Activated naive CD8-positive, alpha-beta T cell treated with anti-CD3 and anti-CD28 coated beads, Interleukin-2, amount 50 U/mL, for 24 hours (primary cell): ENCODE data around the gene NIPAL1.

Source experiments
- ATAC-seq: fragments of 150-1000 bp; cut with Tn5 transposase; one replicate; pipeline ENCODE4 v1.10.0; 2021
- DNase-seq: peaks from one replicate; pipeline ENCODE4 v3.0.0; 2021
- H3K27ac Mint-ChIP-seq: one replicate; pipeline ENCODE4 v1.8.0; 2021; ENCODE audit warnings: mild to moderate bottlenecking, mixed read lengths
- H3K27me3 Mint-ChIP-seq: one replicate; pipeline ENCODE4 v1.8.0; 2021; ENCODE audit warnings: mixed read lengths
- H3K36me3 Mint-ChIP-seq: one replicate; pipeline ENCODE4 v1.8.0; 2021; ENCODE audit warnings: low read depth, mixed read lengths
- H3K4me1 Mint-ChIP-seq: one replicate; pipeline ENCODE4 v1.8.0; 2021; ENCODE audit warnings: mixed read lengths
- H3K4me3 Mint-ChIP-seq: one replicate; pipeline ENCODE4 v1.8.0; 2021; ENCODE audit warnings: mild to moderate bottlenecking, moderate library complexity, mixed read lengths
- H3K9me3 Mint-ChIP-seq: one replicate; pipeline ENCODE4 v1.8.0; 2021; ENCODE audit warnings: mixed read lengths

The NIPAL1 gene

DNA sequence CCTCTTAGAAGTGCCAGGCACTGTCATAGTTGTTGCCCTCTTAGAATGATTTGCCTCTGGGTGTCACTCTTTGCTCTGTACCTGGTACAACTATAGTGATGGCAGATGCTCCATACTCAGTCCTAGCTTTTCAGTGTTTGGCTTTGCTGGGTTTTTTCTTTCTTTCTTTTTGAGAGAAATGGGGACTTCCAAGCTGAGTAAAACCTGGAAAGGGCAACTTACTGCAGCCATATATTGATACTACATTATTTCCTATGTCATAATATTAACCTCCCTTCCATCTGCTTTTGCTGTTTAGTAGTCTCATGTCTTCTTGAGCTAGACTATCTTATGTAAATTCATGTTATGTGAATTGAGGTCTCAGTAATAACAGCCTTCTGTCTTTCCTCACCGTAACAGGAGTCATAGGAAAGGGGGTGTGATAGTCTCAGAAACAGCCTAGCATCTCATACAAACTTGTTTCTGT lies 49.0 kb downstream of the NIPAL1 start:
- Mint-ChIP-seq H3K4me1 (peaks cover 37% of the 10 kb centered on the region), H3K27me3 (no peaks in the 10 kb centered on the region), H3K36me3 (peaks cover 26% of the 10 kb centered on the region), H3K27ac (peak overlapping the region; percentile 47), H3K4me3 (no peak overlapping the region), H3K9me3 (peaks cover 4% of the 10 kb centered on the region)
- DNase-seq = no peak
- peak; percentile 93 for ATAC-seq

DNA sequence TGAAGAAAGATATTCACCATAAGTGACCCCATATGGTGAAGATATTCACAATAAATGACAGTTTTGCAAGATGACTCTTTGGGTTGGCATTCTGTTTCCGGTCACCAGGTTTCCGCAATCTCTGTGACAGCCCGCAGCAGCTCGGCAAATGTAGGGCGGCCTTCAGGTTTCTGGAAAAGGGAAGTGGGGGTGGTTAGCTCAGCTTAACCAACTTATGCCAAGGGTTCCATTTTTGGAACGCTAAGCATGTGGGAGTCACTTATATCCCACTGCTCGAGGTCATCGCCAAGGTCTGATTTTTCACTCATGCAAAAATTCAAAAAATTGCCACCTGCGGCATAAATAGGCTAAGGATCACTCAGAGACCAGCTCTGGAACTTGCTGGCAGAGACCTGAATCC lies 51.0 kb downstream of the NIPAL1 start:
- no peaks in the 10 kb centered on the region for H3K27me3 Mint-ChIP-seq
- H3K27ac Mint-ChIP-seq = no peak overlapping the region
- no peaks in the 10 kb centered on the region for H3K9me3 Mint-ChIP-seq
- H3K4me3 Mint-ChIP-seq = no peak overlapping the region
- H3K36me3 Mint-ChIP-seq = peaks cover 19% of the 10 kb centered on the region
- H3K4me1 Mint-ChIP-seq = peaks cover 37% of the 10 kb centered on the region
- DNase-seq (no peak), ATAC-seq (no peak)

DNA sequence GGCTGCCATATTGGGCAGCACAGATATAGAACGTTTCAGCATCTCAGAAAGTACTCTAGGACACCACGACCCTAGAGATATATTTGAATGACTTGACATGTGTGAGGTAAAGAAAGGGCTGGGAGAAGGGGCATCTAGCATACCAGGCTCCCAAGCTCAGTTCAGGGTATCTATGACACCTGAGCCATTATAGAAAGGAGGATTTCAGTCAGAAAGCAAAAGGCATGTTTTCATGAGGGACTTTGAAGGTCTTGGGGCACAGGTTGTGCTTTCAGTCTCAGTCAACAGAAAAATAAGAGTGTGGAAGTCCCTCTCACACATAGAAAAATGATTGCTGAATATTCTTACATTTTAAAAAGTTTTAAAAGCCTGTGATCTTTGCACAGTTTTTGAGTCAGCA lies 51.6 kb downstream of the NIPAL1 start:
- no peaks in the 10 kb centered on the region for H3K9me3 Mint-ChIP-seq
- H3K36me3 Mint-ChIP-seq = peaks cover 14% of the 10 kb centered on the region
- no peak overlapping the region for H3K4me3 Mint-ChIP-seq
- peaks cover 35% of the 10 kb centered on the region for H3K4me1 Mint-ChIP-seq
- no peak overlapping the region for H3K27ac Mint-ChIP-seq
- DNase-seq (no peak), ATAC-seq (no peak)
- H3K27me3 Mint-ChIP-seq = no peaks in the 10 kb centered on the region

DNA sequence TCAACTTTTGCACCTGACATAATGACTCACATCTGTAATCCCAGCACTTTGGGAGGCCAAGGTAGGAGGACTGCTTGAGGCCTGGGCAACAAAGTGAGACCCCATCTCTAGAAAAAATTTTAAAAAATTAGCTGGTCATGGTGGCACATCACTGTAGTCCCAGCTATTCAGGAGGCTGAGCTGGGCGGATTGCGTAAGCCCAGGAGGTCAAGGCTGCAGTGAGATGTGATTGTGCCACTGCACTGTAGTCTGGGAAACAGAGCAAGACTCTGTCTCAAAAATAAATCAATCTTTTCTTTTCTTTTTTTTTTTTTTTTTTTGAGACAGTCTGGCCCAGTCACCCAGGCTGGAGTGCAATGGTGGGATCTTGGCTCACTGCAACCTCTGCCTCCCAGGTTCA lies 52.5 kb downstream of the NIPAL1 start:
- no peak overlapping the region for H3K4me3 Mint-ChIP-seq
- peaks cover 14% of the 10 kb centered on the region for H3K36me3 Mint-ChIP-seq
- DNase-seq (no peak), ATAC-seq (no peak)
- no peak overlapping the region for H3K27ac Mint-ChIP-seq
- no peaks in the 10 kb centered on the region for H3K27me3 Mint-ChIP-seq
- no peaks in the 10 kb centered on the region for H3K9me3 Mint-ChIP-seq
- peaks cover 29% of the 10 kb centered on the region for H3K4me1 Mint-ChIP-seq

DNA sequence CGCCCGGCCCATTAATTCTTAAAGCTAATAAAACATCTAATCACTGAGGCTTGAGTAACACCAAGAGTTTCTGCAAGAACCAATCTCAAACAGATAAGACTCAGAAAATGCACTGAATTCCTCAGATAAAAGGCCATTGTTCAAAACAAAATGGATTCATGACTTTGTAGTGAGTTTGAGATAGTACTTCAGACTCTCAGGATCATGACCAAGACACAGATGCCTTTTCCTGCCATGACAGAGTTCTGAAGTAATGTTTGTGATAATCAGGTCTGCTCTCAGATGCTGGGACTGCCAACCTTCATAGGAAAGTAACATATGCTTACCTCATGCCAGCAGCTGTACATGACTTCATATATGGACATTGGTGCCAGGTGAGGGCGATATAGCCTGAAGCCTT lies 54.6 kb downstream of the NIPAL1 start:
- no peak overlapping the region for H3K4me3 Mint-ChIP-seq

DNA sequence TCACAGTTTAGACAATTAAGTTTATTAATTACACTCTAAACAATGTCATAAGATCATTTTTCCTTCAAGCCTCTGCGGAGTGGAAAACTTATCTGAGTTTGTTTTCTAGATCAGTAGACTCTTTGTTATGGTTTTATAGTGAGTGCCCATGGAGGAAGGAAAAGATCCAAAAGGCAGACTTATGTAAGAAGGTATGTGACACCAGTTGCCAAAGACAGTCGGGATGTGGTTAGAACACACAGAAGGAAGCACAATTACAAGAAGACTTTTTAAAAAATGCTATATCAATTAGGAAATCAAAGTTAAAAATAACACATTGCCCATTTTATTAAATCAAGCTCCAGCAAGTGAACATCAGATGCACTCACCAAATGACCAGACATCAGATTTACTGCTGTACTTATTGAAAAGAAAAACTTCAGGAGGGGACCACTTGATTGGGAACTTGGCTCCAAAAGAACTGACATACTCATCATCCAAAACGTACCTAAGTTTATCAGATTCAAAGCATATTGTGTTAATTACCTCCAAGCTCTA lies 57.1 kb downstream of the NIPAL1 start:
- H3K27me3 Mint-ChIP-seq = no peaks in the 10 kb centered on the region
- H3K36me3 Mint-ChIP-seq = peaks cover 5% of the 10 kb centered on the region
- peaks cover 12% of the 10 kb centered on the region for H3K4me1 Mint-ChIP-seq
- H3K9me3 Mint-ChIP-seq = no peaks in the 10 kb centered on the region
- no peak overlapping the region for H3K27ac Mint-ChIP-seq
- no peak overlapping the region for H3K4me3 Mint-ChIP-seq
- DNase-seq = no peak
- no peak for ATAC-seq

More for the DNA sequence above, 54.6 kb downstream of the NIPAL1 start:
- Mint-ChIP-seq H3K27me3 (no peaks in the 10 kb centered on the region), H3K27ac (no peak overlapping the region), H3K4me1 (peaks cover 12% of the 10 kb centered on the region), H3K36me3 (peaks cover 11% of the 10 kb centered on the region), H3K9me3 (no peaks in the 10 kb centered on the region)
- no peak for ATAC-seq
- DNase-seq = no peak

DNA sequence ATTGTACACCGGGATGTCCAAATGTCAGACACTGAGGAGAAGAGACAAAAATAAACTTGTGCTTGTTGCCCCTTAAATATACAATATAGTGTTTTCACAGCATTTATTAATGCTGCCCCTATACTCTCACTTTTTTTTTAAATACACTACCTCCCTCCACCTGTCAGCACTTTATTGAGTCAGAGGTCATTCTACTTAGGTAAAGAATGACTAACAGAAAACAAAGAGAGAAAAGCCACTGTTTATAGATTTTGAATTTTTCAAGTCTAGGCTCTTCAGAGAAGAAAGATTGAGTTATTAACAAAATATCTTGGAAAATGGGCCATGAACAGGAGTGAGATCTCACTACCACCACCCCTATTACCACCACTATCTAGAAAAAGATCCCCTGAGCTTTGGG lies 58.1 kb downstream of the NIPAL1 start:
- Mint-ChIP-seq H3K27ac (no peak overlapping the region), H3K4me3 (no peak overlapping the region), H3K27me3 (no peaks in the 10 kb centered on the region), H3K4me1 (peaks cover 22% of the 10 kb centered on the region), H3K36me3 (peaks cover 3% of the 10 kb centered on the region), H3K9me3 (no peaks in the 10 kb centered on the region)
- no peak for ATAC-seq
- DNase-seq = no peak

DNA sequence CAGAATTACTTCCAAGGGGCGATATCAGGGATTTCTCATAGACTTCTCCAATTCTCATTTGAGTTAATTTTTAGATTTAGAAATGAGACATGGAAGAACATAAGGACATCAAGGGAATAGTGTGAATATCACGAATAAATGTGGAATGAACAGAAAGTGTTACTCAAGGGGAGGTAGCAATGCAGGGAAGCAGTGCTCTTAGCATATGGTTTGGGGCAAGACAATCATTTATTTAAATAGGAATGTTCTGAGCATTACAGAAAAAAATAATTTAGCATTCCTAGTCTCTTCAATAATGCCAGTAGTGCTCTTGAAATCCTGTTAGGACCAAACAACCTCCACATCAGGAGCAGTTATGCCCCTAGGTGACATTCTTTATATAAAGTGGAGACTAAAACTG lies 61.9 kb downstream of the NIPAL1 start:
- no peaks in the 10 kb centered on the region for H3K9me3 Mint-ChIP-seq
- peaks cover 41% of the 10 kb centered on the region for H3K4me1 Mint-ChIP-seq
- no peaks in the 10 kb centered on the region for H3K27me3 Mint-ChIP-seq
- no peak overlapping the region for H3K27ac Mint-ChIP-seq
- DNase-seq (no peak), ATAC-seq (no peak)
- H3K4me3 Mint-ChIP-seq = no peak overlapping the region
- peaks cover 3% of the 10 kb centered on the region for H3K36me3 Mint-ChIP-seq

DNA sequence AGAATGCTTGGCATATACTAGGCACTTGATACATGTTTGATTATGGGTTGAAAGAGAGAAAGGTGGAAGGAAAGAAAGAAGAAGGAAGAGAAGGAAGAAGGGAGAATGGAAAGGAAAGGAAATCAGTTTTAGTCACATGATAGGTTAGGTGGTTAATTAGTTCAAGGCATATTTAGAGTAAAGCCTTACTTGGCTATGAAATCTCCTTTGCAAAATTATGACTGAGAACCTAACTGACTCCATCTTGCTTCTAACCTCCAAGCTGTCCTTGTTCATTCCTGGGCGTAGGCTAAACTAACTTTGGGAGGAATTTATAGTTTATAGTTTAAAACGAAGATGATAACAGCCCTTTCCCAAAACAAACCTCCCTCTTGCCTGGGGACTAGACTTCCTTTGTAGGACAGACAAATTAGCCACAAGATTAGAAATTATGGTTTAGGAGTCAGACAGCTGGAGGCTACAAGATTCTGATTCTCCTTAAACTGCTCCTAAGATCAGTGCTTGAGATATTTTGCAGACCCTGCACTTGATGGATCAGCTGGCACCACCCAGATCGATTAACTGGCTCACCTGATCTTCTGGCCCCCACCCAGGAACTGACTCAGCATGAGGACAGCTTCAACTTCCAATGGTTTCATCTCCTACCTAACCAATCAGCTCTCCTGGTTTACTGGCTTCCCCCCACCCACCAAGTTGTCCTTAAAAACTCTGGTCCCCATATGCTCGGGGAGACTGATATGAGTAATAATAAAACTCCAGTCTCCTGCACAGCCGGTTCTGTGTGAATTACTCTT lies 62.5 kb downstream of the NIPAL1 start:
- H3K27ac Mint-ChIP-seq = peak overlapping the region; percentile 10
- H3K4me1 Mint-ChIP-seq = peaks cover 43% of the 10 kb centered on the region
- ATAC-seq (no peak), DNase-seq (no peak)
- no peaks in the 10 kb centered on the region for H3K27me3 Mint-ChIP-seq
- no peak overlapping the region for H3K4me3 Mint-ChIP-seq
- peaks cover 3% of the 10 kb centered on the region for H3K36me3 Mint-ChIP-seq
- H3K9me3 Mint-ChIP-seq = no peaks in the 10 kb centered on the region

DNA sequence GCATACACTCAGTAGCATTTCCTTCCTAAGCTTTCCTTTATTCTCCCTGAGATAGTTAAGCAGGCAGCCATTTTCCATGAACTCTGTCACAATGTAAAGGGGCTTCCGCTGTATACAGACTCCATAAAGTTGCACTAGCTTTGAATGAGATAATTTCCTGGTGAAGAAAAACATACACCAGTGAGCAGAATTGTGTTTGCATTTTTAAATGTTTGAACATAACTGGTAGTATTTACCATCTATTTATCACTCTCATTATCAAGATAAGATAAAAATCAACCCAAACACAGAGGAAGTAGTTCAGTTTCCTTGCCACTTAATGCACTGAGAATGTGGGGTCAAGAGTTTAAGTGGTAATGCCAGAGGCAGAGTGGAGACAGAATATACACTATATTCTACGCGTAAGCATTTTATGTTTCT lies 63.4 kb downstream of the NIPAL1 start:
- no peak for DNase-seq
- no peaks in the 10 kb centered on the region for H3K9me3 Mint-ChIP-seq
- ATAC-seq = no peak
- H3K4me3 Mint-ChIP-seq = no peak overlapping the region
- H3K27ac Mint-ChIP-seq = no peak overlapping the region
- no peaks in the 10 kb centered on the region for H3K27me3 Mint-ChIP-seq
- peaks cover 41% of the 10 kb centered on the region for H3K4me1 Mint-ChIP-seq
- peaks cover 3% of the 10 kb centered on the region for H3K36me3 Mint-ChIP-seq

DNA sequence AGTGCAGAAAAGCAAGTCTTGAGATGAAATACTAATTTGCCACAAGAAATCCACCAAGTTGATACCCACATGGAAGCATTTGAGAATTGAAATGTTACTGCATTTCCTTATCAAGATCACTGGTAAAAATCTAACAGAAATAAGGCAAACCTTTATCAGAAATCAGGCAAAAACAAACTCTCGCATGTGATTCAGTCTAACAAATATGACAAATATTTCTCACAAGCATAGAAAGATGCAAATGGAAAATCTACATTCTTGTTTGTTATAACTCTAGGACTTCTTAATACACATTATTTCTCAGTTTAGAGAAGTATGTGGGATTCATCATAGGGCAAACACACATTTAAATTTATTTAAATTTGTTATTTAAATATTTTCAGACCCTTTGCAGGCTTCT lies 64.6 kb downstream of the NIPAL1 start:
- Mint-ChIP-seq H3K36me3 (peaks cover 5% of the 10 kb centered on the region), H3K4me3 (no peak overlapping the region), H3K27ac (no peak overlapping the region), H3K4me1 (peaks cover 54% of the 10 kb centered on the region), H3K27me3 (no peaks in the 10 kb centered on the region), H3K9me3 (no peaks in the 10 kb centered on the region)
- ATAC-seq (no peak), DNase-seq (no peak)

DNA sequence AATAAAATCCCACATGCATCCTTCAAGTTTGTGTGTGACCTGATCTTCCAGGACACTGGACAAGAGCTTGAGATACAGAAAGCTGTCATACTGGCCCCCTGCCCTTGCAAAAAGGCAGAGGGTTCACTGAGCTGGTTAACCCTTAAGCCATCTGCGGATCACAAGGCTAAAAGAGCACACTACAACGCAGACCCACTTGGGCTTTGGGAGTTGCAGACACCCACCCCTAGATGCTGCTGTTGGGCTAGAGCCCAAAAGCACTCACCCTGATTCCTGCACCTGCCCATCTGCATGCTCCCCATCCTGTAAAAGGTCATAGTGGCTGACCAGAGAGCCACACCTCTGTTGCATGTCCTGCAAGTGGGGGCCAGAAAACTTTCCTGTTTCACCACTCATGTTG lies 66.4 kb downstream of the NIPAL1 start:
- H3K9me3 Mint-ChIP-seq = no peaks in the 10 kb centered on the region
- no peak for ATAC-seq
- no peak for DNase-seq
- H3K27me3 Mint-ChIP-seq = no peaks in the 10 kb centered on the region
- no peak overlapping the region for H3K27ac Mint-ChIP-seq
- H3K4me3 Mint-ChIP-seq = no peak overlapping the region
- peaks cover 5% of the 10 kb centered on the region for H3K36me3 Mint-ChIP-seq
- H3K4me1 Mint-ChIP-seq = peaks cover 55% of the 10 kb centered on the region

DNA sequence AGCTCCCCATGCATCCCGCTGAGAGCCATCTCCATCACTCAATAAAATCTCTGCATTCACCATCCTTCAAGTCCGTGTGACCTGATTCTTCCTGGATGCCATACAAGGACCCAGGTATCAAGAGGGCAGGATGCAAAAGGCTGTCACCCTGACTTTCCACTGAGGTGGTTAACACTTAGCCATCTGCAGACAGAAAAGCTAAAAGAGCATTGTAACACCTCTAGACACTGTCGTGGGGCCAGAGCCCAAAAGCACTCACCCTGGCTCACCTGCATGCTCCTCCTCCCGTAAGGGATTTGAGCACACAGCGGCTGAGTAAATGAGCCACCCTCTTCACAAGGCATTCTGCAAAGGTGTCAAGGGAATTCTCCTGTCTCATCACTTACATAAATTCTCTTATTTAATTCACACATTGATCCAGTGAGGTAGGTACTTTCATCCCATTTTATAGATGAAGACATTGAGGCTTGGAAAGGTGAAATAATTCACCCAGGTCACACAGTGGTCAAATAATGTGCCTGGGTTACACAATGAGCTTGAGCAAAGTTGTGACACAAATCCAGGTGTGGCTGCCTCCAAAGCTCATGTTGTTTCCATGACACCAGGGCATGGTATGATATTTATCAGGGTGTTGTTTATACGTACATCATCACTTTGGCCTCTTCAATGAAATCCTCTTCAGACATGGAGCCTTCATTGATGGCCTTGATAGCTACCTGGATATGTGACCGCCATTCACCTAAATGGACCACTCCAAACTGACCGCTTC lies 69.4 kb downstream of the NIPAL1 start:
- DNase-seq = no peak
- peak; percentile 63 for ATAC-seq
- no peaks in the 10 kb centered on the region for H3K27me3 Mint-ChIP-seq
- peak overlapping the region; percentile 59 for H3K27ac Mint-ChIP-seq
- no peak overlapping the region for H3K4me3 Mint-ChIP-seq
- H3K36me3 Mint-ChIP-seq = peaks cover 5% of the 10 kb centered on the region
- H3K4me1 Mint-ChIP-seq = peaks cover 31% of the 10 kb centered on the region
- no peaks in the 10 kb centered on the region for H3K9me3 Mint-ChIP-seq
